HG03064 (cell line): ENCODE data around the gene ABCC1.

ENCODE experiments used
- ATAC-seq: cut with Tn5 transposase; IDR thresholded peaks from one replicate; pipeline ENCODE4 v1.9.1; 2021; ENCODE audit warnings: low read depth; ENCODE audit not compliant: unreplicated experiment

Gene ABCC1

DNA sequence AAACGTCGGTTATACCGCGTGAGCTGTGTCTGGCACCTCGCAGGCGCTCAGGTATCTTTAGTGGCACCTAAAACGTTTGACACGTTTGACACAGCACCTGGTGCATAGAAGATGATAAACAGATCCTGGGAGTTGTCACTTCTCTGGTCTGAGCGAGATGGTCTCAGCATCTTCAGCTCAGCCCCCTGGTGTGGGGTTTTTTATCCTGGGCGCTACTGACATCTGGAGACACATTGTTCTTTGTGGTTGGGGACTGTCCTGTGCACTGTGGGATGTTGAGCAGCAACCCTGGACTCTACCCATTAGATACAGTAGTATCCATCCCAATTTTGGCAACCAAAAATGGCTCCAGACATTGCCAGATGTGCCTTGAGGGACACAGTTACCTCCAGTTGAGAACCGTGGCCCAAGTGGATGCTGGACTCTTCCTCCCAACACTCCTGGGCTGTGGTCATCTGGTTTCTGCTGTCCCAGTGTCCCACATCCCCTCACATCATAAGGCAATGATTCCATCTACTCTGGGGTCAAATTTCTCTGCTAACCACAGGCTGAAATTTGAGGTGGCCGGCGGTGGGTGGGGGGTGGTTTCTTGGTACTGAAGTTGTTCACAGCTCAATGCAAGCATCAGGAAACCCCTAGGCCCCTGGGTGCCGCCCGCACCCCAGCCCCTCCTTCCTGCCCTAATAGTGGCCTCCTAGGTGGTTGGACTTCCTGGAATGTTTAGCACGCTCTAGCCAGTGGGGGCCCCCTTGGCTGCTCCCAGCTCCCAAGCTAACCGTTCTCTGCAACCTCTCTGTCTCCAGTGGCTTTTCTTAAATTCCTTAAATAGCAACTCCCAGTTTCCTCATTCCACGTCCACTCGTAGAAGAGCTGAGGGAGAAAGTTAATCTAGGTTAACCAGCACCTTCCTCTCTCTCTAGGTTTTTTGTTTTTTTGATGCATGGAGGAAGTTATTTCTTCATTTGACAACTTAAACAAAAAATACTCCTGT, 124.8 kb downstream of the ABCC1 start:
- ATAC-seq = no peak

DNA sequence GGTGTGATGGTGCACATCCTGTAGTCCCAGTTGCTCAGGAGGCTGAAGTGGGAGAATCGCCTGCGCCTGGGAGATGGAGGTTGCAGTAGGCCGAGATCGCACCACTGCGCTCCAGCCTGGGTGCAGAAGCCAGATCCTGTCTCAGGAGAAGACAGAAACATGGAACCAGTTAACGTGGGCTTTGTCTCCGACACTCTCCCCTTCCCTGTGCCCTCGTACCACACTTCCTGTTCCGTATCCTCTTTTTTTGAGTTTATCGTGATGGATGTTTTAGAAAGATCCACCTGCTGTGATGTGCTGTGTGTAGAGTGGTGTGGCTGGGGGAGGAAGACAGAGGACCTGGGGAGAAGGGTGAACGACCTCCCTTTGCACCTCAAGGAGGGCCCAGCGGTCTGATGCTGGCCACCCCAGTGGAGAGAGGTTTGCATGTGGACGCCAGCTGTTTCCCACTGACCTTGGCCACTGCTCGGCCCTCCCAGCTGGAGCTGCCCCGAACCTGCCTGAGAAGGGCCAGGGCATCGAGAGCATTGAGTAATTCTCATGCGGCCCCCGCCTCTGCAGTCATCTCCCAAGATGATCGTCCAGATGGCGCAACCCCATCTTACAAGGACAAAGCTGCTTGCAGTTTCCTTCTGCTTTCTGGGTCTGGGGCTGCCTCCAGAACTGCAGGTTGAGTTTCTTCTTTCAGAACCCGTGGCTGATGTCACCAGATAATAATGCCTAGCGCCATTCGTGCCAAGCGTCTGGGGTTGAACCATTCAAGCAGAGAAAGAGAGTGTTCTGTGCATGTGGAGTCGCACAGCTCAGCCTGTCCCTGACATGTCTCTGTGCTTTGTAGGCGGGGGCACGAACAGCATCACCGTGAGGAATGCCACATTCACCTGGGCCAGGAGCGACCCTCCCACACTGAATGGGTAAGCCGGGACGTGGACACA, 126.3 kb downstream of the ABCC1 start:
- ATAC-seq = no peak

DNA sequence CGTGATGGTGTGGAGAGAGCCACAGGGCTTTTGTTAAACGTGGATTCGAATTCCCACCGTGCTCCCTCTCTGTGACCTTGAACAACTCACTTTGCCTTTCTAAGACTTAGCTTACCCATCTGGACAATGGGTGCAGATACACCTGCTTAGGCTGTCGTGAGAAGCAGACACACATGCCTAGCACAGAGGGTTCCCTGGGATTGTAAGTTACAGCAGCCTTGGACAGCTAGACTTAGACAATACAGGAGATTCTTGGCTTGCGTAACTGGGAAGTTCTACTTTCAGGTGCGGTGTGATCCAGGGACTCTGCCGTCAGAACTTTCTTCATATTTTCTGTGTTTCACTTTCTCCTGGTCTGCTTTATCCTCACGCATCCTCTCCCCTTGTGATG, 127.0 kb downstream of the ABCC1 start:
- ATAC-seq = no peak

DNA sequence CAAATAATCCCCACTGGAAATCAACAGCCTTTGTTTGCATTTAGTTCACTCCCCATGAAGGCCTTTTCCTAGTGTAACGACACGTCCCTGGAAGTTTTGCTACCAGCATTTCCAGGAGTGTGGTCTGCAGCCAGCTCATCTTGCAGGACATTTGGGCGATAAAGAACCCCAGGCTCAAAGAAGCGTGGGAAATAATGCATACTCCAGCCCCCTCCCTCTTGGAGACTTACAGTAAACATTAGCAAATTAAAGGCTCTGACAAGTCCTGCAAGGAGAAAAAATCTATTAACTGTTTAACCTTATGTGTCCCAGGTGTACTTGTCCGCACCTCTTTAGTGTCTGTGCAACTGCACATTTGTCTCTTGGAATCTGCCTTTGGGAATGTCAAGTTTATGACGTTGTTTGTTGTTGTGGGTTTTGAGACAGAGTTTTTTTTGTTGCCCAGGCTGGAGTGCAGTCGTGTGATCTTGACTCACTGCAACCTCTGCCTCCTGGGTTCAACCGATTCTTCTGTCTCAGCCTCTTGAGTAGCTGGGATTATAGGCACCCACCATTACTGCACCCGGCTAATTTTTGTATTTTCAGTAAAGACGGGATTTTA, 131.1 kb downstream of the ABCC1 start:
- ATAC-seq = no peak

DNA sequence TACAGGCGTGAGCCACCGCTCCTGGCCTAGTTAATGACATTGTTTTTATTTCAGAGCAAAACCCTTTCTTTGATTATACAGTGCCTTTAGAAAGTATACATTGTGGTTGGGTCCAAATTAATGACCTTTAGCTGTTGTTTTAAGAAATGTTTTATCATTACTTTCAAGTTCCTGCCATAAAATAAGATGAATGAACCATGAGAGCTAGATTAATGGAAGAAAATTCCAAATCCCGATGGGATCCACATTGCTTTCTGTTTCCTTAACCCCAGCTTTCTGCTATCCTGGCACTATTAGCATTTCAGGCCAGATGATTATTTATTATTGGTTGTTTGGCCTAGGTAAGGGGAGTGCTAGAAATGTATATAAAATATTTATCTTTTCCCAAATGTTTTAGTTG, 131.7 kb downstream of the ABCC1 start:
- no peak for ATAC-seq

DNA sequence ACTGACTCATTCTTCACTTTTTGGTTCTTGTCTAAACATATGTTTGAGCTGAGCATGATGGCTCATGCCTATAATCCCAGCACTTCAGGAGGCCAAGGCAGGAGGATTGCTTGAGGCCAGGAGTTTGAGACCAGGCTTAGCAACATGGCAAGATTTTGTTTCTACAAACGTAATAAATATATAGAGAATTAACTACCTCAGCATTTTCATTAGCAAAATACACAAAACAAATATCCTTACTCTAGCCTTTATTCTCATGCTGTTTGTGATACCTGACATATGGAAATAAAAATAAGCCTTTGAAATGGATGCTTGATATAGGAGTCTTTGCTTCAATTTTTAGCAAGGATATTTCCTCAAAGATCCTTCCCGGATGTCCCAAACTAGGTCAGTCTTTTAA, 132.8 kb downstream of the ABCC1 start:
- no peak for ATAC-seq

DNA sequence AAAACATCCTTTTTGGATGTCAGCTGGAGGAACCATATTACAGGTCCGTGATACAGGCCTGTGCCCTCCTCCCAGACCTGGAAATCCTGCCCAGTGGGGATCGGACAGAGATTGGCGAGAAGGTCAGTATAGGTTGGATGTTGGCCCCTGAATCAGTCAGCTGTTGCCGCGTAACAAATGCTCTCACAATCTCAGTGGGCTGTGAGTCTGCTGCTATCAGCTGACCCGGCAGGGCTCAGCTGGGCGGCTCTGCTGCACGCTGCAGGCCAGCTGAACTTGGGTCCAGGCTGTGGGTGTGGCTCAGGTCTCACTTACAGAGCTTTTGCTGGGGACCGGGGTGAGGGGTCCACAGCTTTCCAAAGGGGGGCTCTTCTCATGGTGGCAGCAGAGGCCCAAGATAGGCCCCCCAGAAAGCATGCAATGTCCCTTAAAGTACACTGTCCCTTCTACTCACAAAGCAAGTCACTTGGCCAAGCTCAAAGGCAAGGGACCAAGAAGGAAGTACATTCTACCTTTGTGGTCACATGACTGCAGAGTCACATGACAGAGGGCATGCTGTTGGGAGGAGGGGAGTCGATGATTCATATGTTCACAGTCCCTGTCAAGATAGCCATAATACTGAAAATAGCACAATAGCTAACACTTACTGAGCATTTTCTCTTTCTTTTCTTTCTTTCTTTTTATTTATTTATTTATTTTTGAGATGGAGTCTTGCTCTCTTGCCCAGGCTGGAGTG, 134.2 kb downstream of the ABCC1 start:
- ATAC-seq = no peak

DNA sequence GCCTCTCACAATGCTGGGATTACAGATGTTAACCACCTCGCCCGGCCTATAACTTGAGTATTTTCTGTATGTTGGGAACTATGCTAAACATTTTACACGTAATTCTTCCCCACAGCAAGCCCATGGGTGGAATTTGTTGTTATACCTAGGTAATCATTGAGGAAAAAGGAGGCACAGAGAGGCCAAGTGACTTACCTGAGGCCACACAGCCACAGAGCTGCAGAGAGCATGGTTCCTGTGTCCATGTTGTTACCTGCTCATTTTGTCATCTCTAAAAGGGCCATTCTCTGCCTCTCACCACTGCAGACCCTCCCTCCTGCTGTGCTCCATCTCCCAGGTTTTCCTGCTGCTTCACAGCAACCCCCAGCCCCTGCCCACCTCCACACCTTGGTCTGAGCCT, 135.5 kb downstream of the ABCC1 start:
- ATAC-seq = no peak

DNA sequence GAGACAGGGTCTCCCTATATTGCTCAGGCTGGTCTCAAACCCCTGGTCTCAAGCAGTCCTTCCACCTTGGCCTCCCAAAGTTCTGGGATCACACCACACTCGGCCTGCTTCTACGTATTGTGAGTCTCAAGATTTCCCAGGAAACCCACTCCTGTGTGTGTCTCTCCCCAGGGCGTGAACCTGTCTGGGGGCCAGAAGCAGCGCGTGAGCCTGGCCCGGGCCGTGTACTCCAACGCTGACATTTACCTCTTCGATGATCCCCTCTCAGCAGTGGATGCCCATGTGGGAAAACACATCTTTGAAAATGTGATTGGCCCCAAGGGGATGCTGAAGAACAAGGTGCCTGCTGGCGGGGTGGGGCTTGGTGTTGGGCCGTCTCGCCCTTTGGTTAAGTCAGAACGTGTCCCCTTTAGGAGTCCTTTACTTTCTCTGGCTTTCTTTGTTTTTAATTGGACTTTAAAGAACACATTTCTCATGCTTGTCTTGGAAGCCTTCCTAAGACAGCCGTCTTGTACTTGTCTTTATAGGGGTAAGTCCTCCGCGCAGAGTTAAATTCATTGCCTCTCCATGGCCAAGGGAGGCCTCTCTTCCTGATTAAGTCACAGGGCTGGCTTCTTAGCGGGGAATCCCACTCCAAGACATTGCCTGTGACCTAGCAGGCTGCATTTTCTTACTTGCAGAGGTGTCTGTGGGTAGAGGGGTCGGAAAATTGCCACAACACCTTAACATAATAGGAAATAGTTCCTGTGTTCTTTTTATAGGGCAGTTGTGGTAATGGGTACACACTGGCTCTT, 137.4 kb downstream of the ABCC1 start:
- no peak for ATAC-seq

DNA sequence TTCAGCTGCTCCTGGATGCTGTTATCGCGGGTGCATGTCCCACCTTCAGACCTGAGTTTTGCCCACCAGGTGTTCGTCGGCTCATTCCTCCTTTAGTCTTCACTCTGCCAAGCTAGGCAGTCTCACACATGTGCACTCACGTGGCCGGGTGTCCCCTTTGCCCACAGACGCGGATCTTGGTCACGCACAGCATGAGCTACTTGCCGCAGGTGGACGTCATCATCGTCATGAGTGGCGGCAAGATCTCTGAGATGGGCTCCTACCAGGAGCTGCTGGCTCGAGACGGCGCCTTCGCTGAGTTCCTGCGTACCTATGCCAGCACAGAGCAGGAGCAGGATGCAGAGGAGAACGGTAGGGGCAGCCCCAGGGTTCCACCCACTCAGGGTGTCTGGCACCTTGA, 140.8 kb downstream of the ABCC1 start:
- ATAC-seq = no peak

DNA sequence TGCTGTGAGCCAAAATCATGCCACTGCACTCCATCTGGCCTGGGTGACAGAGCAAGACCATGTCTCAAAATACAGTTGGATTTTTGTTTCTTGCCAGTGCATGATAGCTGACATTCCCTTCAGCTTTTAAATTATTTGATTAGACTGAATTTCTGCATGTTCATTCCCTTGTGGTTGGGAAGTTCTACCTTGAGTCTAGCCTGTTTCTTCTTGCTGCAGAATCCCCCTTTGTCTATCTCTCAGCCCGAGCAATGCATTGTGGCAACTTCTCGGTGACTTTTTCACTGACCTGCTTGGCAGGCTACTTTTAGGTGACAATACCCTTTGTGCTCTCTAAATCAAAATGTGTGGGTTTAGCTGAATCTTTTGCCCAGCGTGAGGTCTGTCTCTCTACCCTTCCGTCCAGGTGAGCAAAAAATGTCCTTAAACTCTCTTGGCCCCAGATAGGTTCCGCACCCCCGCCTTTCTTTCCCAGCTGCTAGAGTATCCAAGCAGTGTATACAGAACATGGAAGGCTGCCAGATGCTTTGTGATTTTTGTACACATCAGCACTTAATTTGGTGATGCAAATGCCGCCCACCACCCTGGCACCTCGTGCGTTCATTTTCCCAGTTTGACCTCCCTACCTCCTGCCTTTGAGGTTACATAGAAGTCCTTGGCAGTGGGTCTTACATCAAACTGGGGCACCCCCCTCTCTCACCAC, 143.7 kb downstream of the ABCC1 start:
- ATAC-seq = no peak

DNA sequence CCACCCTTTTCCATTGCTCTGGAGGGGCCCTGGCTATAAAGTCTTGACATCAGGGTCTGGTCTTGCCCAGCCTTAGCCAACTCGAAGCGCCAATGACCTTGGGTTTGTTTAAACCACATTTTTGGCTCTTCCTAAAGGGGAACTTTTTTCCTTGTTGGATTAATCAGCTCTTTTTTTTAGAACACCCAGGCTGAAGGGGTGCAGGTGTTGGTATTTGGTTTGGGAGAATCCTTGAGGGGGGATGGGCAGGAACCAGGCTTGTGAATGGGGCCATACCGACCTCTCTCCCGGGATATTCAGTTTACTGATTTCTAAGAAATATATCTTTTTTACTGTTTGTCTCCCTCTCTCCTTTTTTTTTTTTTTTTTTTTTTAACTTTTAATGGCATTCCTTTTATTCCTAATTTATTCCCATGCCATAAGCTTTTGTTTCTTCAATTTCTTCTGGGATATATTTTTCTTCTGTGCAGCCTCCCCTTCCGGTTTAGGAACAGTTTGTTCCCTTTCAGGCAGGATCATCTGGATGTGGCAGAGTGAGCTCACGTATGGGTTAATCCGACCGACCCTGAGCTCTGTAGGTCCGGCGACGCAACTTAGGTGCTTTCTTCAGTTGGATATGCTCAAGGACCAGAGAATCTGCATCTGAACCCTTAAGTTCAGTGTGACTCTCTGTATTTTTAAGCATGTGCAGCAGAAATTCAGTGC, 144.4 kb downstream of the ABCC1 start:
- ATAC-seq = no peak

DNA sequence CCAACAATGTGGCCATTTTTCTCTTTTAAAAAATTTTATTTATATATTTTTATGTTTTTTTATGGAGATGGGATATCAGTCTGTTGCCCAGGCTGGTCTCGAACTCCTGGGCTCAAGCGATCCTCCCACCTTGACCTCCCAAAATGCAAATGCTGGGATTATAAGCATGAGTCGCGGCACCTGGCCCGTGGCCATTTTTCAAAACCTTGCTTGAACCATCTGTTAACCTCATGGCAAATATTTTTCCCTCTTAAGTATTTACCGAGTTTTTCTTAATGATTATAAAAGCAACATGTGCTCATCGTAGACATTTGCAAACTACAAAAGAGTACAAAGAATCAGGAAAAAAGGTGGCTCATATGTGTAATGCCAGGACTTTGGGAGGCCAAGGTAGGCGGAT, 146.2 kb downstream of the ABCC1 start:
- no peak for ATAC-seq

DNA sequence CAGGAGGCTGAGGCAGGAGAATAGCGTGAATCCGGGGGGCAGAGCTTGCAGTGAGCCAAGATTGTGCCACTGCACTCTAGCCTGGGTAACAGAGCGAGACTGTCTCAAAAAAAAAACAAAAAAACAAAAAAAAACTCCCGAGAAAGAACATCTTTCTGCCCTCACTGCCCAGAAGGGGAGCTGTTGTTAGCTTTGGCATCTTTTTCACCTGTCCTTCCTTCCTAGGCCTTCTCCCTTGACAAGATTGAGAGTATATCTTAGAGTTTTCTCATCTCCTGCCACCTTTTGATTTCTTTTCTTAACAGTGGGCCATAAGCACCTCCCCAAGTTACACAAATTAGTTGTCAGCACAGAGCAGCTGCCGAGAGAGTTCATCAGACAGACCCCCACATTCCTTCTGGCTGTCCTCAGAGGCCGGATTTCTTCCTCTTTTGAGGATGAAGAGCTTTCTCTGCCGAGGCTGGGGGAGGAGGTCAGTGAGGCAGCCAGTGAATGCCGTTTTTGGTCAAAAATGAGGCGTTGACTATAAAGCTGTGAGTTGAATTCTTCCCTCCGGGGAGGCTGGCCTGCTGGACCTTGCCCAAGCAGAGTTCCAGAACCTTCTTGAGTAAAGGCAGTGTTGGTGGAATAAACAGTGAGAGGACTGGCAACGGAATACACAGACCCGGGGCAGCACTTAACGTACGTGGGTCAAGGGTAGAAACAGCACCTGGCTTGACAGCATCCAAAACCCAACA, 146.9 kb downstream of the ABCC1 start:
- no peak for ATAC-seq

DNA sequence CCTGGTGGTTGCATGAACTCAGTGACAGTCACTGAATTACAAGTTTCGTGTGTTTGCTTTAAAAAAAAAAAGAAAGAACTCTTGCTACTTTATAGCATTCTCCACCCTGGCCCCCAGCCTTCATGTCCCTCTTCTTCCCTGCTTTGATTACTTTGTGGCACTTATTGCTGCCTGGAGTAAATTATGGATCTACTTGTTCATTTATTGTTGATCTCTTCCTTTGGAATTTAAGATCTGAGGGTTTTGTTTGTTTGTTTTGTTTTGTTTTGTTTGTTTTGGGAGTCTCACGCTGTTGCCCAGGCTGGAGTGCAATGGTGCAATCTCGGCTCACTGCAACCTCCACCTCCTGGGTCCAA, 147.4 kb downstream of the ABCC1 start:
- ATAC-seq = no peak

DNA sequence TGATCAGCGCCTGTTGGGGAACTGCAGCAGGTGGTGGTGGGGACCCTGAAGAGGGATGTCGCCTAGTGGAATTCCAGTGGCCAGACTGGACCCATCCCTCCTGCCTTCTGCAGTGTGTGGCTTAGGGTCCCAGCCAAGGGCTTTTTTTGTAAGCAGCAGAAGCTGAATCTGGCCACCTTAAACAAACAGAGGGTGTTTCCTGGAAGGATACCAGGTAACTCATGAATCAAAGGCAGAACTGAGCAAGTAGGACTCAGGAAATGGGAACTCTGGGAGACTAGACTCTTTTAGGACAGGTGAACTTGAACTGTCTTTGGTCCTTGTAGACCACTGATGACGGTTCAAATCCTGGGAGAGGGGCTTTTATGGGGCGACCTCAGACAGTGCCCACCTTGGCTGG, 149.9 kb downstream of the ABCC1 start:
- ATAC-seq = no peak

DNA sequence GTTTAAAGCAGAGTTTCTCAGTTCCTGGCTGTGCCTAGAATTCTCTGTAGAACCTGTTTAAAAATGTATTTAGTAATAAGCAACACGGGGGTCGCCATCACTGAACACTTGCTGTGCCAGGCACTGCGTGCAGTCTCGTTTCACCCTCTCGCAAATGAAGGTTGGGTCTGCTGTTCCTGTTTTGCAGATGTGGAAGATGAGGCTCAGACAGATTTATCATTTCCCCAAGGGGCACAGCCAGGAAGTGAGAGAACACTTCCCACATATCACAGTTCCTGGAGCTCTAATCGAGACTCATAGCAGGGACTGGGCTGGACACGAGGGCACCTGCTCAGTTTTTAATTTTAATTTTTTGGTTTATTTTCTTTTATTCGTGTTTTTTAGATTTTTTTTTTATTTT, 151.2 kb downstream of the ABCC1 start:
- no peak for ATAC-seq

DNA sequence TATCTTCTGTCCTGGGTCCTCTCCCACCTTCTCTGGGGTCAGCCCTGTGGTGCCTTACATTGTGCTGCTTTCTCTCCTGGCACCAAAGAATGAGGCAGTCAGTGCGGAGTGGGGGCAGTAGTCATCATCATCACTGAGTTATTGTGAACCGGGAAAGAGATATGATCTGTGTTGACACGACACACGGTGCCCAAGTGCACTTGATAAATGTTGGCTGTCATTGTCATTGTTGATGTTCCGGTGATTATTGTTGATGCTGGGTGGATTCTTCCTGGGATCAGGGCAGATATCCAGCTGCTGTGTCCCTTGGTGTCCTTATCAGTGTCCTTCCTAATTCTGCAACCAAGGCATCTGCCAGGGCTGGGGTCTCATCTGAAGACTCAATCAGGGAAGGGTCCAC, 152.2 kb downstream of the ABCC1 start:
- no peak for ATAC-seq
